ENCODE data around the gene SEL1L3.

The SEL1L3 gene

GRCh38 chr4:25882226-25882625 is 19.4 kb upstream of the SEL1L3 start:
- H3K27me3 ChIP-seq (ENCODE audit: insufficient read depth, poor library complexity, severe bottlenecking) = no peaks in the 10 kb centered on the region
- H3K27ac ChIP-seq (replicated peaks) = no peak overlapping the region
- no peak overlapping the region for H3K4me3 ChIP-seq (replicated peaks; ENCODE audit: insufficient read depth, low read length)
- no peak for DNase-seq (ENCODE audit: low read depth in 1 of 2, low spot score in 1 of 2)
- no peak for TF ChIP-seq GABPA (IDR thresholded peaks at IDR 0.05; ENCODE audit: low read depth)
- TF ChIP-seq REST (IDR thresholded peaks at IDR 0.05; ENCODE audit: insufficient replicate concordance, low read depth) = no peak
- no peak for TF ChIP-seq CTCF (IDR thresholded peaks at IDR 0.05; ENCODE audit: insufficient read depth, low read length)

GRCh38 chr4:25881193-25881592 is 18.4 kb upstream of the SEL1L3 start:
- Histone ChIP-seq H3K27ac (replicated peaks) (no peak overlapping the region), H3K4me3 (replicated peaks; ENCODE audit: insufficient read depth, low read length) (no peak overlapping the region), H3K27me3 (ENCODE audit: insufficient read depth, poor library complexity, severe bottlenecking) (no peaks in the 10 kb centered on the region)
- TF ChIP-seq SPI1 (IDR thresholded peaks at IDR 0.05; ENCODE audit: borderline replicate concordance, low read depth) (peak; percentile 70), CTCF (IDR thresholded peaks at IDR 0.05; ENCODE audit: insufficient read depth, low read length) (no peak), GABPA (IDR thresholded peaks at IDR 0.05; ENCODE audit: low read depth) (no peak)
- DNase-seq (ENCODE audit: low read depth in 1 of 2, low spot score in 1 of 2) = no peak

GRCh38 chr4:25879991-25880651 is 17.3 kb upstream of the SEL1L3 start:
- Histone ChIP-seq H3K27ac (replicated peaks) (peak overlapping the region; percentile 24; the same call in 1 of the 2 replicates), H3K27me3 (ENCODE audit: insufficient read depth, poor library complexity, severe bottlenecking) (no peaks in the 10 kb centered on the region), H3K4me3 (replicated peaks; ENCODE audit: insufficient read depth, low read length) (no peak overlapping the region)
- DNase-seq (ENCODE audit: low read depth in 1 of 2, low spot score in 1 of 2) = peak in 1 of 2 experiments; percentile 29
- TF ChIP-seq SPI1 (IDR thresholded peaks at IDR 0.05; ENCODE audit: borderline replicate concordance, low read depth) (peak; percentile 19; the same call in 1 of the 2 replicates), POLR2AphosphoS5 (IDR thresholded peaks at IDR 0.05; ENCODE audit: low read depth) (no peak)

DNA sequence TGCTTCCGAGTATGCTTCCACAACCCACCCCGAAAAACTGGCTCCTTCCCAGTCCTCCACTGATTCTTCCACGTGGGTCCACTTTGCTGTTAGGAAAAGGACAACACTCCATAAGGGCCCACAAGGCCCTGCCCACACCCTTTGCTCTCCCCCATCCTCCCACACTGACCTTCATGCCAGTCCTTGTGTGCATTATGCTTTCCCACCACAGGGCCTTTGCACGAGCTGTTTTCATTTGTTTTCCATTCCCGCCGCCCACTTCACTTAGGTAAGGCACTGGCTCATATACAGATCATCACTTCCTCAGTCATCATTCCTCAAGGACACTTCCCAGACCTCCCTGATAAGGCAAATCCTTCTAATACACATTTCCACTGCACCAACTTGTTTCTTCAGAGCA is 16.8 kb upstream of the SEL1L3 start:
- Histone ChIP-seq H3K27me3 (ENCODE audit: insufficient read depth, poor library complexity, severe bottlenecking) (no peaks in the 10 kb centered on the region), H3K4me3 (replicated peaks; ENCODE audit: insufficient read depth, low read length) (no peak overlapping the region), H3K27ac (replicated peaks) (peak overlapping the region; percentile 24; the same call in 1 of the 2 replicates)
- no peak for DNase-seq (ENCODE audit: low read depth in 1 of 2, low spot score in 1 of 2)
- TF ChIP-seq SPI1 (IDR thresholded peaks at IDR 0.05; ENCODE audit: borderline replicate concordance, low read depth) (no peak), GABPA (IDR thresholded peaks at IDR 0.05; ENCODE audit: low read depth) (no peak), CTCF (IDR thresholded peaks at IDR 0.05; ENCODE audit: insufficient read depth, low read length) (no peak), POLR2AphosphoS5 (IDR thresholded peaks at IDR 0.05; ENCODE audit: low read depth) (no peak), REST (IDR thresholded peaks at IDR 0.05; ENCODE audit: insufficient replicate concordance, low read depth) (no peak)
